Parathyroid adenoma (tissue), 2 donors: ENCODE measurements around the gene CFHR4.

Experiments used
- H2AFZ ChIP-seq: fragments of 300-600 bp; sonication (generic); one replicate; pipeline ENCODE4 v1.7.0; 2017; ENCODE audit warnings: antibody characterized with exemption, mild to moderate bottlenecking
- H3K27ac ChIP-seq: fragments of 300-600 bp; sonication (generic); one replicate; pipeline ENCODE4 v1.7.0; 2017
- H3K27me3 ChIP-seq: fragments of 300-600 bp; sonication (generic); one replicate; pipeline ENCODE4 v1.7.0; 2017; ENCODE audit warnings: low read length; ENCODE audit not compliant: control insufficient read depth, insufficient read depth
- H3K36me3 ChIP-seq: fragments of 300-600 bp; sonication (generic); one replicate; pipeline ENCODE4 v1.7.0; 2017; ENCODE audit warnings: low read length; ENCODE audit not compliant: control insufficient read depth, insufficient read depth
- H3K4me1 ChIP-seq: fragments of 300-600 bp; sonication (generic); one replicate; pipeline ENCODE4 v1.7.0; 2017; ENCODE audit warnings: control low read depth
- H3K4me2 ChIP-seq: fragments of 300-600 bp; sonication (generic); one replicate; pipeline ENCODE4 v1.7.0; 2017; ENCODE audit warnings: low read length
- H3K4me3 ChIP-seq: fragments of 300-600 bp; sonication (generic); one replicate; pipeline ENCODE4 v1.7.0; 2017; ENCODE audit warnings: low read depth, low read length
- H3K79me2 ChIP-seq: fragments of 300-600 bp; sonication (generic); one replicate; pipeline ENCODE4 v1.7.0; 2017; ENCODE audit warnings: control low read depth
- H3K9ac ChIP-seq: fragments of 300-600 bp; sonication (generic); one replicate; pipeline ENCODE4 v1.7.0; 2017; ENCODE audit warnings: mild to moderate bottlenecking
- H3K9me3 ChIP-seq: fragments of 300-600 bp; sonication (generic); one replicate; pipeline ENCODE4 v1.7.0; 2017; ENCODE audit warnings: low read length; ENCODE audit not compliant: control insufficient read depth
- TF ChIP-seq, protein P1 (sequence below): fragments of 300-600 bp; sonication (generic); IDR thresholded peaks from one replicate; pipeline ENCODE4 v1.7.0; 2017; ENCODE audit warnings: antibody characterized with exemption, mild to moderate bottlenecking
- donor health status: primary hyperparathyroidism.

Gene CFHR4

DNA sequence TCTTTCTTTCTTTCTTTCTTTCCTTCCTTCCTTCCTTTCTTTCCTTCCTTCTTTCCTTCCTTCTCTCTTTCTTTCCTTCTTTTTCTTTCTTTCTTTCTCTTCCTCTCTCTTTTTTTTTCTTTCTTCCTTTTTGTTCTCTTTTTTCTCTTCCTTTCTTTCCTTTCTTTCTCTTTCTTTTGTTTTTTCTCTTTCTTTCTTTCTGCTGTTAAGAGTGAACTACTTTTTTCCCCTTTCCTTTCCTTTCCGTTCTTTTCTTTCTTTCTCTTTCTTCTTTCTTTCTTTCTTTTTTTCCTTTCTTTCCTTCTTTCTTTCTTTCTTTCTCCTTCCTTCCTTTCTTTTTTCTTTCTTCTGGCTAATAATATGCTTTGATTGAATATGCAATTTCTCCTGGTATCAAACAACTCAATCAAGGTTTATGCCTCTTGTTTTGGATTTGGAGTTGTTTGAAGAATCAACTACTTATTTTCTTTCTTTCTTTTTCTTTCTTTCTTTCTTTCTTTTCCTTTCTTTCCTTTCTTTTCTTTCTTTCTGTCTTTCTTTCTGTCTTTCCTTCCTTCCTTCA lies 27.4 kb upstream of the CFHR4 start:
- Histone ChIP-seq H3K36me3 (no peaks in the 10 kb centered on the region), H3K4me1 (no peaks in the 10 kb centered on the region), H3K9me3 (no peaks in the 10 kb centered on the region), H2AFZ (no peak overlapping the region), H3K79me2 (no peaks in the 10 kb centered on the region), H3K4me3 (no peak overlapping the region), H3K27me3 (no peaks in the 10 kb centered on the region), H3K27ac (no peak overlapping the region), H3K4me2 (no peak overlapping the region), H3K9ac (no peak overlapping the region)
- TF ChIP-seq, protein P1, sequence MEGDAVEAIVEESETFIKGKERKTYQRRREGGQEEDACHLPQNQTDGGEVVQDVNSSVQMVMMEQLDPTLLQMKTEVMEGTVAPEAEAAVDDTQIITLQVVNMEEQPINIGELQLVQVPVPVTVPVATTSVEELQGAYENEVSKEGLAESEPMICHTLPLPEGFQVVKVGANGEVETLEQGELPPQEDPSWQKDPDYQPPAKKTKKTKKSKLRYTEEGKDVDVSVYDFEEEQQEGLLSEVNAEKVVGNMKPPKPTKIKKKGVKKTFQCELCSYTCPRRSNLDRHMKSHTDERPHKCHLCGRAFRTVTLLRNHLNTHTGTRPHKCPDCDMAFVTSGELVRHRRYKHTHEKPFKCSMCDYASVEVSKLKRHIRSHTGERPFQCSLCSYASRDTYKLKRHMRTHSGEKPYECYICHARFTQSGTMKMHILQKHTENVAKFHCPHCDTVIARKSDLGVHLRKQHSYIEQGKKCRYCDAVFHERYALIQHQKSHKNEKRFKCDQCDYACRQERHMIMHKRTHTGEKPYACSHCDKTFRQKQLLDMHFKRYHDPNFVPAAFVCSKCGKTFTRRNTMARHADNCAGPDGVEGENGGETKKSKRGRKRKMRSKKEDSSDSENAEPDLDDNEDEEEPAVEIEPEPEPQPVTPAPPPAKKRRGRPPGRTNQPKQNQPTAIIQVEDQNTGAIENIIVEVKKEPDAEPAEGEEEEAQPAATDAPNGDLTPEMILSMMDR, result no peak

DNA sequence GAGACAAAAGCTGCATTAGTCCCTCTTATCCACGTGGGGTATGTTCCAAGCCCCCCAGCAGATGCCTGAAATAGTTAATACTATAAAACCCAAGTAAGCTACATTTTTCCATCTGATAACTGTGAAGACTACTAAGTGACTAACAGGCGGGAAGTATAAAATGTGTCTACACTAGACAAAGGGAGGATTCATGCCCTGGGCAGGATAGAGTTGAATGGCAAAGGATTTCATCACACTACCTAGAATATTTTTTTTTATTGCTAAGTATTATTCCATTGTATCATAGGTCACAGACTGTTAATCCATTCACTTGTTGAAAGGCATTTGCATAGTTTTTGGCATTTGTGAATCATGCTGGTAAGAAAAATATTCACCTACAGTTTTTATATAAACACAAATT lies 26.4 kb upstream of the CFHR4 start:
- H3K4me1 ChIP-seq, result no peaks in the 10 kb centered on the region
- TF ChIP-seq, protein P1, result no peak

DNA sequence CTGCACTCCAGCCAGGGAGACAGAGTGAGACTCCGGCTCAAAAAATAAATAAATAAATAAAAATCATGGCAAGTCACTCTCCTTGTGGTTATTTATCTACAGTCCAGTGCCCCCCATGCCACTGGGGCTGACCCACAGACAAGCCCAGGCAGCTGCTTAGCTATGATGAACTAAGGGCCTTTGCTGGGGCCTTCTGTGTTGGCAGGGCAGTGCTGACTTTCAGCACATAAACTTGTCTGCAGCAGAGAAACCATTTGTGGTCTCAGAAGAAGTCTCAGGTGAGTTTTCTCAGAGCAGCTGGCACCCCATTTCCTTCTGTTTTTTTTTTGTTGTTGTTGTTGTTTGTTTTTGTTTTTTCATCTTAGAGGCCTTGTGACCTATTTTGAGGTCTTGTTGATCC lies 20.9 kb upstream of the CFHR4 start:
- no peak overlapping the region for H3K27ac ChIP-seq
- H2AFZ ChIP-seq, result no peak overlapping the region
- no peak overlapping the region for H3K4me2 ChIP-seq
- no peaks in the 10 kb centered on the region for H3K36me3 ChIP-seq
- no peaks in the 10 kb centered on the region for H3K9me3 ChIP-seq
- no peak overlapping the region for H3K4me3 ChIP-seq
- TF ChIP-seq, protein P1, result no peak
- no peak overlapping the region for H3K9ac ChIP-seq
- no peaks in the 10 kb centered on the region for H3K27me3 ChIP-seq
- H3K79me2 ChIP-seq, result no peaks in the 10 kb centered on the region
- no peaks in the 10 kb centered on the region for H3K4me1 ChIP-seq

More for the DNA sequence above, 26.4 kb upstream of the CFHR4 start:
- H3K4me2 ChIP-seq, result no peak overlapping the region
- no peaks in the 10 kb centered on the region for H3K27me3 ChIP-seq
- no peaks in the 10 kb centered on the region for H3K9me3 ChIP-seq
- no peaks in the 10 kb centered on the region for H3K36me3 ChIP-seq
- H3K4me3 ChIP-seq, result no peak overlapping the region
- no peak overlapping the region for H3K27ac ChIP-seq
- H3K9ac ChIP-seq, result no peak overlapping the region
- no peak overlapping the region for H2AFZ ChIP-seq
- no peaks in the 10 kb centered on the region for H3K79me2 ChIP-seq

DNA sequence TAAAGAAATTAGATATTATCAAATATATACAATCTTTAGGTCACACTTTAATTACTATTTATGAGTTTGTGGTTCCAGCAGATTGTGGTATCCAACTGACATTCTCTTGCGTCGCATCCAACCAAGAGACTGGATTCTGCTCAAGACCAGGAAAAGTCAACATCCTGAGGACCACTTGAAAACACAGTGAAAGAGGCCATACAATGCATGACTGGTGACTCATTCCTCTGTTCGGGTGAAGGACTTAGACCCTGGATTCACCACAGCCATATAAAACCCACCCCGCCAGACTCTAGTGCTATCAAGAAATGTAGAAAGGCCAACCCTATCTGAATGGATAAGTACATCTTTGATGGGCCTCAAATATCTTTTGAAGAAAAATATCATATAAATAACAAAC lies 14.5 kb upstream of the CFHR4 start:
- no peaks in the 10 kb centered on the region for H3K27me3 ChIP-seq
- H3K4me2 ChIP-seq, result no peak overlapping the region
- no peaks in the 10 kb centered on the region for H3K4me1 ChIP-seq
- H3K9me3 ChIP-seq, result no peaks in the 10 kb centered on the region
- TF ChIP-seq, protein P1, result no peak
- no peak overlapping the region for H3K4me3 ChIP-seq
- H3K36me3 ChIP-seq, result no peaks in the 10 kb centered on the region
- no peak overlapping the region for H3K9ac ChIP-seq
- no peaks in the 10 kb centered on the region for H3K79me2 ChIP-seq
- no peak overlapping the region for H2AFZ ChIP-seq
- H3K27ac ChIP-seq, result no peak overlapping the region

DNA sequence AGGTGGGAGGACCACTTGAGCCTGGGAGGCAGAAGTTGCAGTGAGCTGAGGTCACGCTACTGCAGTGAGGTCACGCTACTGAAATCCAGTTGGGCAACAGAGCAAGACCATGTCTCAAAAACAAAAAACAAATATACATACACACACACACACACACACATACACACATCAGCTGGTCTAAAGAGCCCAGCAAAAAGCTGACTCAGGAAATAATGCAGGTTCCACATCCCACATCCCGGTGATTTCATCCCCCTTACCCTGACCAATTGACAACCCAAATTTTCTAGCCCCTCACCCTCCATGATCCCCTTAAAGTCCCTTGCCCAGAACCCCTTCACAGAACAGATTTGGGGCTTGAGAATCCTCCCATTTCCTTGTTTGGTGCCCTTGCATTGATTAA lies 11.9 kb upstream of the CFHR4 start:
- no peak overlapping the region for H3K27ac ChIP-seq
- H3K4me3 ChIP-seq, result no peak overlapping the region
- no peaks in the 10 kb centered on the region for H3K36me3 ChIP-seq
- no peak overlapping the region for H2AFZ ChIP-seq
- H3K27me3 ChIP-seq, result no peaks in the 10 kb centered on the region
- TF ChIP-seq, protein P1, result no peak
- H3K4me2 ChIP-seq, result no peak overlapping the region
- no peaks in the 10 kb centered on the region for H3K9me3 ChIP-seq
- no peaks in the 10 kb centered on the region for H3K79me2 ChIP-seq
- H3K9ac ChIP-seq, result no peak overlapping the region
- no peaks in the 10 kb centered on the region for H3K4me1 ChIP-seq
